SK-N-SH treated with all-trans-retinoic acid at 6 μM for 48 hours (cell line): ENCODE results near the gene CD248.

Experiments
- ATAC-seq: fragments of 200-7000 bp; cut with Tn5 transposase; 3 replicates; pipeline ENCODE4 v1.9.1; 2020; ENCODE audit warnings: mild to moderate bottlenecking, moderate library complexity
- ARNTL ChIP-seq: fragments of 450-650 bp; formaldehyde crosslinking; IDR thresholded peaks from 2 replicates; pipeline ENCODE4 v1.5.0; 2020; ENCODE audit warnings: low read depth, mild to moderate bottlenecking, moderate library complexity, borderline replicate concordance
- BACH2 ChIP-seq: fragments of 250-450 bp; sonication (Bioruptor Pico); IDR thresholded peaks from 2 replicates; pipeline ENCODE4 v1.9.0; 2021; ENCODE audit warnings: mild to moderate bottlenecking, borderline replicate concordance
- CSDC2 ChIP-seq: fragments of 250-450 bp; sonication (Bioruptor Pico); IDR thresholded peaks from 2 replicates; pipeline ENCODE4 v1.5.0; 2020; ENCODE audit warnings: mild to moderate bottlenecking, moderate library complexity
- GLIS3 ChIP-seq: fragments of 250-450 bp; sonication (Bioruptor Pico); IDR thresholded peaks from 2 replicates; pipeline ENCODE4 v1.5.0; 2020; ENCODE audit warnings: mild to moderate bottlenecking, moderate library complexity
- OSR1 ChIP-seq: fragments of 250-450 bp; sonication (Bioruptor Pico); IDR thresholded peaks from 2 replicates; pipeline ENCODE4 v1.8.0; 2022; ENCODE audit warnings: moderate library complexity, mild to moderate bottlenecking, inconsistent platforms
- RARB ChIP-seq: fragments of 250-450 bp; sonication (Bioruptor Pico); IDR thresholded peaks from 2 replicates; pipeline ENCODE4 v1.8.0; 2021; ENCODE audit warnings: mild to moderate bottlenecking, moderate library complexity
- TOX ChIP-seq: fragments of 250-450 bp; sonication (Bioruptor Pico); IDR thresholded peaks from 2 replicates; pipeline ENCODE4 v1.8.0; 2021; ENCODE audit warnings: mild to moderate bottlenecking, moderate library complexity, borderline replicate concordance
- ZFP3 ChIP-seq: fragments of 250-450 bp; sonication (Bioruptor Pico); IDR thresholded peaks from 2 replicates; pipeline ENCODE4 v1.5.0; 2020; ENCODE audit warnings: mild to moderate bottlenecking, moderate library complexity
- ZNF70 ChIP-seq: fragments of 450-650 bp; formaldehyde crosslinking; IDR thresholded peaks from 2 replicates; pipeline ENCODE4 v1.5.0; 2020; ENCODE audit warnings: mild to moderate bottlenecking, moderate library complexity
- TF ChIP-seq, protein P1 (sequence below): fragments of 250-450 bp; sonication (Bioruptor Pico); IDR thresholded peaks from 2 replicates; pipeline ENCODE4 v1.5.1; 2021; ENCODE audit warnings: mild to moderate bottlenecking, moderate library complexity
- TF ChIP-seq, protein P2 (sequence below): fragments of 250-450 bp; sonication (Bioruptor Pico); IDR thresholded peaks from 2 replicates; pipeline ENCODE4 v1.8.0; 2020; ENCODE audit warnings: mild to moderate bottlenecking, moderate library complexity, borderline replicate concordance
- TF ChIP-seq, protein P3 (sequence below): fragments of 250-450 bp; sonication (Bioruptor Pico); IDR thresholded peaks from 2 replicates; pipeline ENCODE4 v1.5.0; 2020; ENCODE audit warnings: mild to moderate bottlenecking, moderate library complexity

The CD248 gene

DNA sequence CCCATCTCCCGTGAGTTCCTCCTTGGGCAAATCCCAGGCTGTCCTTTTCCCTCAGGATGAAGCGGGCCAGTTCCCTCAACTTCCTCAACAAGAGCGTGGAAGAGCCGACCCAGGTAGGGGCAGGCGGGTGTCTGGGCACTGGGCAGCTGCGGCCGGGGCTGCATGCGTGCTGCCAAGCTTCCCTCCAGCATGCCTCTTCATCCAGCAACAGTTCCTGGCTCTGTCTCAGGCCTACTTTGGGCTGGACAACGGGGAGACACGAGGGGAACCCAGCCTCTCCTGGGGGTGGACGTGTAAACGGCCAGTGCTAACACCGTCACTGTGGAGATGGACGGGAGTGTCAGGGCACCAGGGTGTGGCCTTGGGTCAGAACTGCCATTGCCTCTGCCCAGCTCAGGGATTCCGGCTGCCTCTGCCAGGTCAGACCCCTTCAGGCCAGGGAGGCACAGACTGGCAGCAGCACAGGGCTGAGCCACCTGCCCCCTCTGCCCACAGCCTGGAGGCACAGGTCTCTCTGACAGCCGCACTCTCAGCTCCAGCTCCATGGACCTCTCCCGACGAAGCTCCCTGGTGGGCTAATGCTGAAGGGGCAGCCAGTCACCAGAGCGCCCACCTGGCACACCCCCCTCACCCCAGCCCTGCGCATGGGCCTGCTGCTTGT, 50.3 kb downstream of the CD248 start:
- TF ChIP-seq ZFP3 (CRISPR knock-in tag) (no peak), ARNTL (CRISPR knock-in tag) (no peak), CSDC2 (CRISPR knock-in tag) (no peak), ZNF70 (CRISPR knock-in tag) (no peak), OSR1 (CRISPR knock-in tag) (no peak), GLIS3 (CRISPR knock-in tag) (no peak), BACH2 (CRISPR knock-in tag) (no peak)
- TF ChIP-seq, protein P1, sequence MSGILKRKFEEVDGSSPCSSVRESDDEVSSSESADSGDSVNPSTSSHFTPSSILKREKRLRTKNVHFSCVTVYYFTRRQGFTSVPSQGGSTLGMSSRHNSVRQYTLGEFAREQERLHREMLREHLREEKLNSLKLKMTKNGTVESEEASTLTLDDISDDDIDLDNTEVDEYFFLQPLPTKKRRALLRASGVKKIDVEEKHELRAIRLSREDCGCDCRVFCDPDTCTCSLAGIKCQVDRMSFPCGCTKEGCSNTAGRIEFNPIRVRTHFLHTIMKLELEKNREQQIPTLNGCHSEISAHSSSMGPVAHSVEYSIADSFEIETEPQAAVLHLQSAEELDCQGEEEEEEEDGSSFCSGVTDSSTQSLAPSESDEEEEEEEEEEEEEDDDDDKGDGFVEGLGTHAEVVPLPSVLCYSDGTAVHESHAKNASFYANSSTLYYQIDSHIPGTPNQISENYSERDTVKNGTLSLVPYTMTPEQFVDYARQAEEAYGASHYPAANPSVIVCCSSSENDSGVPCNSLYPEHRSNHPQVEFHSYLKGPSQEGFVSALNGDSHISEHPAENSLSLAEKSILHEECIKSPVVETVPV (CRISPR knock-in tag), result no peak
- no peak for ATAC-seq

DNA sequence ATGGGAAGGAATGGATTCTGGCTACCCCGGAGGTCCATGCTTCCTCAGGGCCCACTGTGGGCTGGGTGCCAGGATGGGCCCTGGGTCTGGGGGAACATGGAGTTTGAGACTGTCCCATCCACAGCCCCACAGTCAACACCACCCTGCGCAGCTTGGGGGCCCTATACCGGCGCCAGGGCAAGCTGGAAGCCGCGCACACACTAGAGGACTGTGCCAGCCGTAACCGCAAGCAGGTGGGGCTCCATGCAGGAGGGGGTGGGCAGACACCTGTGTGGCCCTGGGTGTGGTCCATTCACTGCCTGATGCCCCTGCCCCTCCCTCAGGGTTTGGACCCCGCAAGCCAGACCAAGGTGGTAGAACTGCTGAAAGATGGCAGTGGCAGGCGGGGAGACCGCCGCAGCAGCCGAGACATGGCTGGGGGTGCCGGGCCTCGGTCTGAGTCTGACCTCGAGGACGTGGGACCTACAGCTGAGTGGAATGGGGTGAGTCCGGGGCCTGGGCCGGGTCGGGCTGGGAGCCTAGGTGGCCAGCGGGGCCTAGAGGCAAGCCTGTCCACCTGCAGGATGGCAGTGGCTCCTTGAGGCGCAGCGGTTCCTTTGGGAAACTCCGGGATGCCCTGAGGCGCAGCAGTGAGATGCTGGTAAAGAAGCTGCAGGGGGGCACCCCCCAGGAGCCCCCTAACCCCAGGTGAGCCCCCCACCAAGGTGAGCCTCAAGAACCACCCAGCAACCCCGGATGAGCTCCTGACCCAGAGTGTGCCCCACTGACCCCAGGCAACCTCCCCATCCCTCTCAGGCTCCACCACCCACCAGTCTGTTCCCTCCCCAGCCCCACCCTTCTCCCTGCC, 51.1 kb downstream of the CD248 start:
- ATAC-seq, result no peak
- no peak for TF ChIP-seq ARNTL (CRISPR knock-in tag)
- TF ChIP-seq, protein P2, sequence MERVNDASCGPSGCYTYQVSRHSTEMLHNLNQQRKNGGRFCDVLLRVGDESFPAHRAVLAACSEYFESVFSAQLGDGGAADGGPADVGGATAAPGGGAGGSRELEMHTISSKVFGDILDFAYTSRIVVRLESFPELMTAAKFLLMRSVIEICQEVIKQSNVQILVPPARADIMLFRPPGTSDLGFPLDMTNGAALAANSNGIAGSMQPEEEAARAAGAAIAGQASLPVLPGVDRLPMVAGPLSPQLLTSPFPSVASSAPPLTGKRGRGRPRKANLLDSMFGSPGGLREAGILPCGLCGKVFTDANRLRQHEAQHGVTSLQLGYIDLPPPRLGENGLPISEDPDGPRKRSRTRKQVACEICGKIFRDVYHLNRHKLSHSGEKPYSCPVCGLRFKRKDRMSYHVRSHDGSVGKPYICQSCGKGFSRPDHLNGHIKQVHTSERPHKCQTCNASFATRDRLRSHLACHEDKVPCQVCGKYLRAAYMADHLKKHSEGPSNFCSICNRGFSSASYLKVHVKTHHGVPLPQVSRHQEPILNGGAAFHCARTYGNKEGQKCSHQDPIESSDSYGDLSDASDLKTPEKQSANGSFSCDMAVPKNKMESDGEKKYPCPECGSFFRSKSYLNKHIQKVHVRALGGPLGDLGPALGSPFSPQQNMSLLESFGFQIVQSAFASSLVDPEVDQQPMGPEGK, result no peak

DNA sequence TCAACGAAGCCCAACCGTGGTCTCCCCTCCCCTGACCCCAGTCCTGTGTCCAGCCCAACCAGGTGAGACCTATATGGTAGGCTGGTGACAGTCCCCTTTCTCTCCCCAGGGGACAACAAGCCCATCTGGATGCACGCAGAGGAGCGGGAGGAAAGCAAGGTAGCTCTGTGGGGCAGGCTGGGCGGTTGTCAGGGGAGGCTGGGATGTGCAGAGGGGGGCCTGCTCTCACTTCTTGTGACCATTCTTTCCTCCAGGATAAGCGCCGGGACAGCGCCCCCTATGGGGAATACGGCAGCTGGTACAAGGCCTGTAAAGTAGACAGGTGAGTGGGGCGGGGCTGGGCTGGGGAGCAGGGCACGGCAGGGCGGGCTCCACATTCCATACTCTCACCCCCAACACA, 51.9 kb downstream of the CD248 start:
- no peak for ATAC-seq
- TF ChIP-seq, protein P3, sequence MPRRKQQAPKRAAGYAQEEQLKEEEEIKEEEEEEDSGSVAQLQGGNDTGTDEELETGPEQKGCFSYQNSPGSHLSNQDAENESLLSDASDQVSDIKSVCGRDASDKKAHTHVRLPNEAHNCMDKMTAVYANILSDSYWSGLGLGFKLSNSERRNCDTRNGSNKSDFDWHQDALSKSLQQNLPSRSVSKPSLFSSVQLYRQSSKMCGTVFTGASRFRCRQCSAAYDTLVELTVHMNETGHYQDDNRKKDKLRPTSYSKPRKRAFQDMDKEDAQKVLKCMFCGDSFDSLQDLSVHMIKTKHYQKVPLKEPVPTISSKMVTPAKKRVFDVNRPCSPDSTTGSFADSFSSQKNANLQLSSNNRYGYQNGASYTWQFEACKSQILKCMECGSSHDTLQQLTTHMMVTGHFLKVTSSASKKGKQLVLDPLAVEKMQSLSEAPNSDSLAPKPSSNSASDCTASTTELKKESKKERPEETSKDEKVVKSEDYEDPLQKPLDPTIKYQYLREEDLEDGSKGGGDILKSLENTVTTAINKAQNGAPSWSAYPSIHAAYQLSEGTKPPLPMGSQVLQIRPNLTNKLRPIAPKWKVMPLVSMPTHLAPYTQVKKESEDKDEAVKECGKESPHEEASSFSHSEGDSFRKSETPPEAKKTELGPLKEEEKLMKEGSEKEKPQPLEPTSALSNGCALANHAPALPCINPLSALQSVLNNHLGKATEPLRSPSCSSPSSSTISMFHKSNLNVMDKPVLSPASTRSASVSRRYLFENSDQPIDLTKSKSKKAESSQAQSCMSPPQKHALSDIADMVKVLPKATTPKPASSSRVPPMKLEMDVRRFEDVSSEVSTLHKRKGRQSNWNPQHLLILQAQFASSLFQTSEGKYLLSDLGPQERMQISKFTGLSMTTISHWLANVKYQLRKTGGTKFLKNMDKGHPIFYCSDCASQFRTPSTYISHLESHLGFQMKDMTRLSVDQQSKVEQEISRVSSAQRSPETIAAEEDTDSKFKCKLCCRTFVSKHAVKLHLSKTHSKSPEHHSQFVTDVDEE (CRISPR knock-in tag), result no peak
- TF ChIP-seq RARB (CRISPR knock-in tag) (no peak), TOX (no peak)
- TF ChIP-seq, all 23 proteins: peak for 0
